Thyroid gland (tissue), 4 donors: Measurements from ENCODE around the gene WNT11.

Experiments used
- CTCF ChIP-seq, 6 experiments: fragments of 200-600 bp in 3 of 6; fragments of 450-650 bp in 3 of 6; sonication (generic) in 3 of 6; IDR thresholded peaks; one replicate each; pipeline ENCODE4 v1.5.1; 2016 to 2019; ENCODE audit warnings: antibody characterized with exemption in 6 of 6, mild to moderate bottlenecking in 2 of 6, inconsistent platforms in 1 of 6, moderate library complexity in 1 of 6
- POLR2A ChIP-seq, 2 donors: fragments of 450-650 bp; IDR thresholded peaks; one replicate each; pipeline ENCODE4 v1.6.1; 2017; ENCODE audit warnings: antibody characterized with exemption in 2 of 2, mild to moderate bottlenecking in 2 of 2, moderate library complexity in 1 of 2

GRCh38 chr11:76179147-76179546 lies 27.2 kb downstream of the WNT11 start:
- no peak for TF ChIP-seq CTCF (IDR thresholded peaks at IDR 0.05)
- no peak for TF ChIP-seq POLR2A (IDR thresholded peaks at IDR 0.05)
